HepG2 (cell line): ENCODE measurements around the gene SNAP25. TPM values are rescaled to one million over a fixed set of nuclear protein-coding genes. Genes with fewer than 3 reads are reported as not detected.

Experiments
- ATAC-seq: fragments of 200-7000 bp; cut with Tn5 transposase; 3 replicates; pipeline ENCODE4 v1.9.1; 2020; ENCODE audit warnings: mild to moderate bottlenecking, moderate library complexity
- BruUV-seq: library from RNA; stranded (reverse); fragments of 400-500 nt; replicated peaks from 2 replicates; lab custom pipeline; 2021; lab: Mats Ljungman, UMichigan
- CTCF ChIA-PET: fragments of 300-600 bp; formaldehyde crosslinking; extraction: SDS; loops from one replicate; lab custom pipeline; 2021; ENCODE audit warnings: low total read pairs, inconsistent platforms, low intra/inter-chr PET ratio; lab: Yijun Ruan, JAX
- POLR2A ChIA-PET: fragments of 350-600 bp; sonication (Branson Sonifier 250); formaldehyde crosslinking; loops from one replicate; lab custom pipeline; 2020; ENCODE audit warnings: antibody characterized with exemption, inconsistent platforms; lab: Yijun Ruan, JAX
- DNase-seq: peaks from one replicate; pipeline ENCODE4 v3.0.0-alpha.2; 2015; ENCODE audit warnings: low spot score
- FAIRE-seq: peaks from 3 replicates; lab custom pipeline; 2011; peaks lifted over from hg19 to GRCh38; lab: Jason Lieb, UNC
- H2AFZ ChIP-seq: one replicate; pipeline ENCODE4 v1.6.1; 2011; ENCODE audit warnings: low read length, inconsistent platforms
- H3K27ac ChIP-seq: fragments of 300-600 bp; 3 replicates; pipeline ENCODE4 v1.8.0; 2011; ENCODE audit warnings: mixed run types, mild to moderate bottlenecking, mixed read lengths, low read length, inconsistent platforms; ENCODE audit not compliant: insufficient read depth; ENCODE audit errors: extremely low read length
- H3K27me3 ChIP-seq, 2 experiments: fragments of 200-600 bp in 1 of 2; 2 replicates in 1 of 2; 3 replicates in 1 of 2; pipeline versions ENCODE4 v1.6.0 to v1.8.0; 2011; ENCODE audit warnings: low read length in 2 of 2, mild to moderate bottlenecking in 2 of 2, moderate library complexity in 2 of 2, inconsistent platforms in 1 of 2; ENCODE audit not compliant: insufficient read depth in 2 of 2, control insufficient read depth in 1 of 2
- H3K36me3 ChIP-seq, 2 experiments: fragments of 200-600 bp in 1 of 2; replicated peaks in 1 of 2; 2 replicates in 1 of 2; 3 replicates in 1 of 2; pipeline versions ENCODE4 v1.5.1 to v1.8.0; 2011; ENCODE audit warnings: low read length in 2 of 2, inconsistent platforms in 1 of 2; ENCODE audit not compliant: insufficient read depth in 2 of 2, control insufficient read depth in 1 of 2
- H3K4me1 ChIP-seq: 2 replicates; pipeline ENCODE4 v1.5.1; 2012; ENCODE audit warnings: low read length, inconsistent platforms; ENCODE audit not compliant: insufficient read depth
- H3K4me2 ChIP-seq: 2 replicates; pipeline ENCODE4 v1.6.0; 2011; ENCODE audit warnings: low read depth, low read length, inconsistent platforms
- H3K4me3 ChIP-seq, 3 experiments: fragments of 200-600 bp in 1 of 3; sonication (generic), shearing (Covaris generic) in 1 of 3; replicated peaks in 1 of 3; 2 replicates each; pipeline ENCODE4 v1.5.1; 2011 to 2016; ENCODE audit warnings: low read length in 3 of 3, inconsistent platforms in 2 of 3, low read depth in 2 of 3, mild to moderate bottlenecking in 2 of 3, control low read depth in 1 of 3, mixed read lengths in 1 of 3; ENCODE audit not compliant: insufficient read depth in 1 of 3
- H3K79me2 ChIP-seq: one replicate; pipeline ENCODE4 v1.6.1; 2011; ENCODE audit warnings: low read length, inconsistent platforms; ENCODE audit not compliant: insufficient read depth
- H3K9ac ChIP-seq: 2 replicates; pipeline ENCODE4 v1.6.0; 2011; ENCODE audit warnings: mild to moderate bottlenecking, low read depth, low read length, inconsistent platforms; ENCODE audit not compliant: insufficient read depth
- H3K9me3 ChIP-seq: 2 replicates; pipeline ENCODE4 v1.5.1; 2012; ENCODE audit warnings: mild to moderate bottlenecking, low read length
- H4K20me1 ChIP-seq: 2 replicates; pipeline ENCODE4 v1.6.0; 2011; ENCODE audit warnings: inconsistent platforms, mild to moderate bottlenecking, low read length, moderate library complexity; ENCODE audit not compliant: insufficient read depth
- CAMTA2 ChIP-seq: sonication (generic); formaldehyde crosslinking; IDR thresholded peaks from 2 replicates; pipeline ENCODE4 v1.4.0; 2020; ENCODE audit warnings: mild to moderate bottlenecking, missing genetic modification reagents, borderline replicate concordance
- HMG20A ChIP-seq: IDR thresholded peaks from 2 replicates; pipeline ENCODE4 v1.6.1; 2016; ENCODE audit warnings: borderline replicate concordance
- MIXL1 ChIP-seq: IDR thresholded peaks from 2 replicates; pipeline ENCODE4 v1.6.1; 2016
- NFIB ChIP-seq: sonication (generic); formaldehyde crosslinking; IDR thresholded peaks from 2 replicates; pipeline ENCODE4 v1.9.0; 2021; ENCODE audit warnings: missing genetic modification reagents, mild to moderate bottlenecking, borderline replicate concordance
- PCBP1 ChIP-seq: fragments of 200-400 bp; formaldehyde crosslinking; IDR thresholded peaks from 2 replicates; pipeline ENCODE4 v1.6.1; 2017; ENCODE audit warnings: mild to moderate bottlenecking, low read depth, low read length, borderline replicate concordance
- POLR2AphosphoS2 ChIP-seq: IDR thresholded peaks from 2 replicates; pipeline ENCODE4 v1.6.1; 2011; ENCODE audit warnings: low read depth, low read length, improper control_type of control experiment
- TARDBP ChIP-seq: sonication (generic); formaldehyde crosslinking; IDR thresholded peaks from 2 replicates; pipeline ENCODE4 v1.8.0; 2022; ENCODE audit warnings: mild to moderate bottlenecking, missing genetic modification reagents
- TGIF2 ChIP-seq: IDR thresholded peaks from 2 replicates; pipeline ENCODE4 v1.6.1; 2016; ENCODE audit warnings: control low read depth, missing compliant biosample characterization
- ZFP36L1 ChIP-seq: sonication (generic); formaldehyde crosslinking; IDR thresholded peaks from 2 replicates; pipeline ENCODE4 v1.8.0; 2022; ENCODE audit warnings: mild to moderate bottlenecking, missing genetic modification reagents, moderate library complexity
- ZNF331 ChIP-seq: sonication (generic); formaldehyde crosslinking; IDR thresholded peaks from 2 replicates; pipeline ENCODE4 v1.4.0; 2020; ENCODE audit warnings: missing genetic modification reagents
- ZNF34 ChIP-seq: sonication (generic); formaldehyde crosslinking; IDR thresholded peaks from 2 replicates; pipeline ENCODE4 v1.4.0; 2020; ENCODE audit warnings: mild to moderate bottlenecking, missing genetic modification reagents, borderline replicate concordance
- ZNF883 ChIP-seq: sonication (generic); formaldehyde crosslinking; IDR thresholded peaks from 2 replicates; pipeline ENCODE4 v1.5.1; 2020; ENCODE audit warnings: mild to moderate bottlenecking, missing genetic modification reagents; ENCODE audit errors: not compliant biosample characterization
- WGBS: methylation state at CpG from one replicate; pipeline ENCODE4 v1.1.6; 2017; ENCODE audit warnings: low lambda C conversion rate; 5-methylcytosine and 5-hydroxymethylcytosine counted together
- in situ Hi-C: cut with HindIII; loops from 2 replicates; pipeline ENCODE4 v1.10.0; 2017; ENCODE audit warnings: low pct_unique_long_range_greater_than_20kb; ENCODE audit not compliant: extremely low pct_ligation_motif_present
- intact Hi-C: fragments of 100-400 bp; cut with micrococcal nuclease; formaldehyde crosslinking; loops from one replicate; pipeline ENCODE4 v1.10.0; 2022; ENCODE audit not compliant: unreplicated experiment
- polyA plus RNA-seq, 8 experiments: library from polyadenylated mRNA; depleted of rRNA in 3 of 8; stranded (reverse) in 7 of 8; unstranded in 1 of 8; fragments of >200 nt; fragmentation: Illumina TruSeq in 4 of 8; extraction: Trizol in 4 of 8; gene quantifications; 2 replicates each; pipeline versions ENCODE4 v1.2.1 to v1.2.3, GENCODE V29; 2011 to 2016; ENCODE audit warnings: low read depth in 4 of 8, missing spikeins in 1 of 8, mixed read lengths in 1 of 8; ENCODE audit not compliant: insufficient read depth in 1 of 8
- total RNA-seq, 5 experiments: library from RNA; depleted of rRNA; stranded (reverse); fragments of >200 nt; fragmentation: Illumina TruSeq; extraction: Trizol; gene quantifications; 2 replicates each; pipeline ENCODE4 v1.2.3, GENCODE V29; 2016; ENCODE audit warnings: low read depth in 1 of 5
- TF ChIP-seq, protein P1 (sequence below): sonication (generic); formaldehyde crosslinking; IDR thresholded peaks from 2 replicates; pipeline ENCODE4 v1.4.0; 2020; ENCODE audit warnings: mild to moderate bottlenecking, missing genetic modification reagents
- TF ChIP-seq, protein P2 (sequence below): sonication (generic); formaldehyde crosslinking; IDR thresholded peaks from 2 replicates; pipeline ENCODE4 v1.4.0; 2020; ENCODE audit warnings: low read depth, mild to moderate bottlenecking, missing genetic modification reagents
- TF ChIP-seq, protein P3 (sequence below): sonication (generic); formaldehyde crosslinking; IDR thresholded peaks from 2 replicates; pipeline ENCODE4 v1.5.1; 2020; ENCODE audit warnings: missing genetic modification reagents, mild to moderate bottlenecking, borderline replicate concordance
- TF ChIP-seq, protein P4 (sequence below): sonication (generic); formaldehyde crosslinking; IDR thresholded peaks from 2 replicates; pipeline ENCODE4 v1.4.0; 2020; ENCODE audit warnings: mild to moderate bottlenecking, missing genetic modification reagents
- TF ChIP-seq, protein P5 (sequence below): sonication (generic); formaldehyde crosslinking; IDR thresholded peaks from 2 replicates; pipeline ENCODE4 v1.5.1; 2020; ENCODE audit warnings: mild to moderate bottlenecking, moderate library complexity, missing genetic modification reagents
- TF ChIP-seq, protein P6 (sequence below): sonication (generic); formaldehyde crosslinking; IDR thresholded peaks from 2 replicates; pipeline ENCODE4 v1.5.0; 2020; ENCODE audit warnings: missing genetic modification reagents

Gene SNAP25
- total and polyA plus RNA-seq, 2 of the 13 experiments (the other 11 are each of a cell fraction or from before 2014, with no cell fraction given) = not detected

DNA sequence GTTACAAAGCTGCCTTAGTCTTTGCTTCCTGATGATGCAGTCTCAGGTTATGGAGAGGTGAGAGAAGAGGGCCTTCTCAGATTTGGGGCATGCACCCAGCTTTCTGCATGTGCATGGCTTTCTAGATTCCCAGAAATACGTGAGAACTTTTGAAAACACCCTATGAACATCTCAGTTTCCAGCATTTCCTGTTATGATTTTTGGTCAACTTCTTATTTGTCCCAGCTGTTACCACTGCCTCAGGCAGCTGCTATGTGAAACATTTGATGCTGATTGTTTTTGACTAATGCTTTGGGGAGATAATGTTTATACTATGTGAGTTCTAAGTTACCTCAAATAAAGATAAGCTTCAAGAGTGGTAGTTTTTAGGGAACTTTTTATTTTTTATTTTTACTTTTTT is 9.5 kb upstream of the SNAP25 start (continued):
- TF ChIP-seq, protein P1, sequence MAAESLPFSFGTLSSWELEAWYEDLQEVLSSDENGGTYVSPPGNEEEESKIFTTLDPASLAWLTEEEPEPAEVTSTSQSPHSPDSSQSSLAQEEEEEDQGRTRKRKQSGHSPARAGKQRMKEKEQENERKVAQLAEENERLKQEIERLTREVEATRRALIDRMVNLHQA (CRISPR knock-in tag) = no peak
- no peak for TF ChIP-seq POLR2AphosphoS2
- TF ChIP-seq, protein P2, sequence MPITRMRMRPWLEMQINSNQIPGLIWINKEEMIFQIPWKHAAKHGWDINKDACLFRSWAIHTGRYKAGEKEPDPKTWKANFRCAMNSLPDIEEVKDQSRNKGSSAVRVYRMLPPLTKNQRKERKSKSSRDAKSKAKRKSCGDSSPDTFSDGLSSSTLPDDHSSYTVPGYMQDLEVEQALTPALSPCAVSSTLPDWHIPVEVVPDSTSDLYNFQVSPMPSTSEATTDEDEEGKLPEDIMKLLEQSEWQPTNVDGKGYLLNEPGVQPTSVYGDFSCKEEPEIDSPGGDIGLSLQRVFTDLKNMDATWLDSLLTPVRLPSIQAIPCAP (CRISPR knock-in tag) = no peak
- no peak for TF ChIP-seq NFIB
- no peak for TF ChIP-seq MIXL1 (CRISPR knock-in tag)
- no peak for TF ChIP-seq HMG20A (CRISPR knock-in tag)

DNA sequence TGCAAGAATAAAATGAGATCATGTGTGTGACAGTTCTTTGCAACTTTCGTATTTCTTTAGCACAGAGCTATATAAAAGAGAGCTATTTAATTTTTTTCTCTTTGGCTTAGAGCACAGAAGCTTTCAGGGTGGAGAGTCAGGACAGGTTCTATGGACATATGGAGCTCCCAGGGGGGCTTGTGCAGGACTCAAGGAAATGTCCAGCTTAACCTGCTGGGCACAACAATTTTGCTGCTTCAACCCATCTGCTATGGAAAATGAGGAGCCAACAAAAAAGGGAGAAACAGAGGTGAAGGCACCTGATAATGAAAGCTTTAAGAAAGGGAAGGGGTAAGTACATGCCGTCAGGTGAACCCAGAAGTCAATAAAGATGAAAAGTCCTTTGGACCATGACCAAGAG is 5.1 kb upstream of the SNAP25 start:
- Histone ChIP-seq H3K4me1 (no peaks in the 10 kb centered on the region), H3K4me2 (no peak overlapping the region), H2AFZ (no peak overlapping the region), H3K27ac (no peak overlapping the region), H3K9ac (no peak overlapping the region), H4K20me1 (no peaks in the 10 kb centered on the region), H3K4me3 (no peak overlapping the region), H3K79me2 (no peaks in the 10 kb centered on the region), H3K27me3 (no peaks in the 10 kb centered on the region), H3K9me3 (no peaks in the 10 kb centered on the region), H3K36me3 (no peaks in the 10 kb centered on the region)
- POLR2A ChIA-PET = no interaction called here
- intact Hi-C loops (no loop called here), in situ Hi-C loops (no loop called here)
- DNase-seq = no peak
- no TSS peak for BruUV-seq
- ATAC-seq = no peak
- CTCF ChIA-PET = no interaction called here
- 7% methylated on average over 2 of the region's 2 CpGs for WGBS
- TF ChIP-seq TGIF2 (CRISPR knock-in tag) (no peak), ZFP36L1 (CRISPR knock-in tag) (no peak), PCBP1 (no peak), TARDBP (CRISPR knock-in tag) (no peak), ZNF34 (CRISPR knock-in tag) (no peak), CAMTA2 (CRISPR knock-in tag) (no peak), ZNF331 (CRISPR knock-in tag) (no peak), ZNF883 (CRISPR knock-in tag) (no peak)
- TF ChIP-seq, protein P3, sequence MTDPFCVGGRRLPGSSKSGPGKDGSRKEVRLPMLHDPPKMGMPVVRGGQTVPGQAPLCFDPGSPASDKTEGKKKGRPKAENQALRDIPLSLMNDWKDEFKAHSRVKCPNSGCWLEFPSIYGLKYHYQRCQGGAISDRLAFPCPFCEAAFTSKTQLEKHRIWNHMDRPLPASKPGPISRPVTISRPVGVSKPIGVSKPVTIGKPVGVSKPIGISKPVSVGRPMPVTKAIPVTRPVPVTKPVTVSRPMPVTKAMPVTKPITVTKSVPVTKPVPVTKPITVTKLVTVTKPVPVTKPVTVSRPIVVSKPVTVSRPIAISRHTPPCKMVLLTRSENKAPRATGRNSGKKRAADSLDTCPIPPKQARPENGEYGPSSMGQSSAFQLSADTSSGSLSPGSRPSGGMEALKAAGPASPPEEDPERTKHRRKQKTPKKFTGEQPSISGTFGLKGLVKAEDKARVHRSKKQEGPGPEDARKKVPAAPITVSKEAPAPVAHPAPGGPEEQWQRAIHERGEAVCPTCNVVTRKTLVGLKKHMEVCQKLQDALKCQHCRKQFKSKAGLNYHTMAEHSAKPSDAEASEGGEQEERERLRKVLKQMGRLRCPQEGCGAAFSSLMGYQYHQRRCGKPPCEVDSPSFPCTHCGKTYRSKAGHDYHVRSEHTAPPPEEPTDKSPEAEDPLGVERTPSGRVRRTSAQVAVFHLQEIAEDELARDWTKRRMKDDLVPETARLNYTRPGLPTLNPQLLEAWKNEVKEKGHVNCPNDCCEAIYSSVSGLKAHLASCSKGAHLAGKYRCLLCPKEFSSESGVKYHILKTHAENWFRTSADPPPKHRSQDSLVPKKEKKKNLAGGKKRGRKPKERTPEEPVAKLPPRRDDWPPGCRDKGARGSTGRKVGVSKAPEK (CRISPR knock-in tag) = no peak
- TF ChIP-seq, protein P4, sequence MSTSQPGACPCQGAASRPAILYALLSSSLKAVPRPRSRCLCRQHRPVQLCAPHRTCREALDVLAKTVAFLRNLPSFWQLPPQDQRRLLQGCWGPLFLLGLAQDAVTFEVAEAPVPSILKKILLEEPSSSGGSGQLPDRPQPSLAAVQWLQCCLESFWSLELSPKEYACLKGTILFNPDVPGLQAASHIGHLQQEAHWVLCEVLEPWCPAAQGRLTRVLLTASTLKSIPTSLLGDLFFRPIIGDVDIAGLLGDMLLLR (CRISPR knock-in tag) = no peak
- TF ChIP-seq, protein P5, sequence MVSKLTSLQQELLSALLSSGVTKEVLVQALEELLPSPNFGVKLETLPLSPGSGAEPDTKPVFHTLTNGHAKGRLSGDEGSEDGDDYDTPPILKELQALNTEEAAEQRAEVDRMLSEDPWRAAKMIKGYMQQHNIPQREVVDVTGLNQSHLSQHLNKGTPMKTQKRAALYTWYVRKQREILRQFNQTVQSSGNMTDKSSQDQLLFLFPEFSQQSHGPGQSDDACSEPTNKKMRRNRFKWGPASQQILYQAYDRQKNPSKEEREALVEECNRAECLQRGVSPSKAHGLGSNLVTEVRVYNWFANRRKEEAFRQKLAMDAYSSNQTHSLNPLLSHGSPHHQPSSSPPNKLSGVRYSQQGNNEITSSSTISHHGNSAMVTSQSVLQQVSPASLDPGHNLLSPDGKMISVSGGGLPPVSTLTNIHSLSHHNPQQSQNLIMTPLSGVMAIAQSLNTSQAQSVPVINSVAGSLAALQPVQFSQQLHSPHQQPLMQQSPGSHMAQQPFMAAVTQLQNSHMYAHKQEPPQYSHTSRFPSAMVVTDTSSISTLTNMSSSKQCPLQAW (CRISPR knock-in tag) = no peak
- TF ChIP-seq, protein P6, sequence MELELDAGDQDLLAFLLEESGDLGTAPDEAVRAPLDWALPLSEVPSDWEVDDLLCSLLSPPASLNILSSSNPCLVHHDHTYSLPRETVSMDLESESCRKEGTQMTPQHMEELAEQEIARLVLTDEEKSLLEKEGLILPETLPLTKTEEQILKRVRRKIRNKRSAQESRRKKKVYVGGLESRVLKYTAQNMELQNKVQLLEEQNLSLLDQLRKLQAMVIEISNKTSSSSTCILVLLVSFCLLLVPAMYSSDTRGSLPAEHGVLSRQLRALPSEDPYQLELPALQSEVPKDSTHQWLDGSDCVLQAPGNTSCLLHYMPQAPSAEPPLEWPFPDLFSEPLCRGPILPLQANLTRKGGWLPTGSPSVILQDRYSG (CRISPR knock-in tag) = no peak
- no peak for FAIRE-seq
